HL-60/S4 treated with retinoic acid at 250 ng/mL for 4 days and 3 days (cell line): ENCODE results near the gene FAF2.

Source experiments
- in situ Hi-C: fragments of 300-500 bp; cut with MboI; formaldehyde crosslinking; loops from 2 replicates; pipeline ENCODE4 v1.7.0; 2022; ENCODE audit warnings: low sequenced_read_pairs

Gene FAF2

GRCh38 chr5:176529741-176530141 lies 81.6 kb downstream of the FAF2 start:
- in situ Hi-C loops, result no loop called here

GRCh38 chr5:176530393-176530982 lies 82.3 kb downstream of the FAF2 start:
- in situ Hi-C loops, result no loop called here

- in situ Hi-C loops, result no loop called here
Observed at GRCh38 chr5:176530983-176531901, 83.1 kb downstream of the FAF2 start.

DNA sequence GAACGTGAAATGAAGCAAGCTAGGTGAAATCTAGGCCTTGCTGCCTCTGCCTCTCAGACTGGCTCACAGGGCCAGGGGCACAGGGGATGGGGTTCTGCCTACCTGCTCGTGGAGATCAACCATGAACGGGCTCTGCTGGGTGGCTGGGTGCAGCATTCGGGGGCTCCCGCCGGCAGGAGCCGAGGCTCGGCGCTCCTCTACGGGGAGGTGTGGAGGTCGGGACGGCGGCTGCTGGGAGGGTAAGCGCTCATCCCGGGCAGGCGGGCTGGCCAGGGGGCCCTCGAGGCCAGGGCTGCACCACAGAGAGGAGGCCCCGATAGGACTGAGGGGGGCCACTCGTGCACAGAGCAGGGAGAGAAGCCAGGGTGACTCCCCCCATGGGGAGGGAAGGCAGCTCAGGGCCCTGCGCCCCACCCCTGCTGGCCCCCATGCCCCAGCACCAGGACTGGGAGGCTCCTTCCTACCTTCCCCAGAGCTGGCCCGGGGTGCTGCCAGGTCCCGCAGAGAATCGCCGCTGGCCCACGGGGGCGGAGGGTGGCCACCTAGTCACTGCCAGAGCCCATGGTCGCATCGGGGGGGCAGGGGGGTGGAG lies 83.8 kb downstream of the FAF2 start:
- in situ Hi-C loops, result no loop called here

DNA sequence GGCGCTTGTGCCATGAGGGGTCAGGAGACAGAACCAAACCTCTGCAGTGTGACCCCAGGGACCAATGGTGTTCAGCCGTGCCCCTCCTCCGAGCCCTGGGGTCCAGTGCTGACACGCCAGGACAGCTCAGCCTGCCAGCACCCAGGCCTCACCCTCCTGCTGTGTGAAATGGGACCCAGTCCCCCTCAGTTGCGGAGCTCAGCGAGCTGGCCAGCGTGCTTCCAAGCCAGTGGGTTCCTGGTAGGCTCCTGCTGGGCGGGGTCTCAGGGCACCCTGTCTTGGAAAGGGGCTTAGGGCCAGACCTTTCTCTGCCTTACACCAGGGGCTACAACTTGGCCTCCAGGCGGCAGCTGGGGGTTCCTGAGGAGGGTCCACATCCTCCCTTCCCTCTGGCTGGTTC lies 84.6 kb downstream of the FAF2 start:
- in situ Hi-C loops, result no loop called here

DNA sequence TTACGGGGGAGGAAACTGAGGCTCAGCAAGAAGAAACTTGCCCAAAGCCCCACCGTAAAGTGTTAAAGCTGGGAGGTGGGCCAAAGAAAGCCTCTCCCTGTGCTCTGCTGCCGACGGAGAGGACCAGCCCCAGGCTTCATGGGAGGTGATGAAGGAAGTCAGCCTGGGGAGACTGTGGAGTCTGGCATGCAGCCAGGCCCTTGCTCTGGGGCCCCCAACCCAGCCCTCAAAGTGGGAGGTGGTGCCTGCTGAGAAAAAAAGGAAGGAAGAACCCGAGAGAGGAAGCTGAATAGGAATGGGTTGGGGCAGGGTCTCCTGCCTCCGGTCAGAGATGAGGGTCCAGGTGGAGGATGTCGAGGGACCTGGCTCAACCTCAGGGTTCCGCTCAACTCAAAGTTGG lies 85.2 kb downstream of the FAF2 start:
- in situ Hi-C loops, result no loop called here

DNA sequence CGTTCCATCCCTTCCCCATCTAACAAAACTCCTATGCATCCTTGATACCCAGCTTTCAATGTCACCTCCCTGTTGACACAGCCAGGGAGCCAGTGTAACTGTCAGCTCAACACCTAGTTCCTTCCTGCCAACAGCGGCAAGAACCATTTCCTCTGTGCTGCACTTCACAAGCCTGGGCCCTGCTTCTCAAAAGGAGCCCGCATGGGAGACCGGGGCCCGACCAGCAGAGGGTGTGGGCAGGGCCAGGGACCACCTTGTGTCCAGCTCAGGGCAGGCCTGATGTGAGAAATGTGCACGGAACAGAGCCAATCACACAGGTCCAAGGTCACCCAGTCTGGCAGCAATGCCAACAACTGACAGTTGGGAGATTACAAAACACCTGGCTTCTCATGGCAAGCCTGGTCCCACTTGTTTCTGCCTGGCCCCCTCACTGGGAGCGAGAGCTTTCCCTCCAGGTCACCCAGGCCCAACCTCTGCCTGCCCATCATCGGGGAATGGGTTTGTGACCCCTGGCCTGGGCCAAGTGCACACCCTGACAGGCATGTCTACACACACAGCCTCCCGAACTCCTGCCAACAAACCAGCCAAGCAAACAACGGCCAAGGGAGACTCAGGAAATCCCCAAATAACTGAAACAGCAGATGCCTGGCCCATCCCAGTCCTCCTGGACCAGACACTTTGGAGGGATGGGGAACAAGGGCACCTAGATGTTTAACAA lies 85.9 kb downstream of the FAF2 start:
- in situ Hi-C loops, result no loop called here

DNA sequence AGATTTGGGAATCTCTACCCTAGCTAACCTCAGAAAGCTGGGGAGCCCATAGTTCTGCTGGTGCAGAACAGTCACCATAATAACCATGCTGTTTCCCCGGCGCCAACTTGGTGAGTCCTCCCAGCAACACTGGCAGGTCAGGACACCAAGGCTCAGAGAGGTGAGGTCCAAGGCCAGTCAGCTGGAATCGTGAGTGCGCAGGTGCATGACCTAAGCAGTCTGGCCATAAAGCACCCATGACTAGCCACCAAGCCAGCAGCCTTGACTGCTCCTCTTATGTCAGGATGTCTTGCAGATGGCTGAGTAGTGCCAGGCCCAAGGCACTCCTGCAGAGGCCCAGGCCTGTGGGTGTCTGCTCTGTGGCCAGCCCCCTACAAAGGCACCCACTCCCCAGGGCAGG lies 86.5 kb downstream of the FAF2 start:
- in situ Hi-C loops, result no loop called here

- in situ Hi-C loops, result no loop called here
Observed at GRCh38 chr5:176535101-176535663, 87.0 kb downstream of the FAF2 start.

- in situ Hi-C loops, result no loop called here
Observed at GRCh38 chr5:176535664-176536131, 87.5 kb downstream of the FAF2 start.

DNA sequence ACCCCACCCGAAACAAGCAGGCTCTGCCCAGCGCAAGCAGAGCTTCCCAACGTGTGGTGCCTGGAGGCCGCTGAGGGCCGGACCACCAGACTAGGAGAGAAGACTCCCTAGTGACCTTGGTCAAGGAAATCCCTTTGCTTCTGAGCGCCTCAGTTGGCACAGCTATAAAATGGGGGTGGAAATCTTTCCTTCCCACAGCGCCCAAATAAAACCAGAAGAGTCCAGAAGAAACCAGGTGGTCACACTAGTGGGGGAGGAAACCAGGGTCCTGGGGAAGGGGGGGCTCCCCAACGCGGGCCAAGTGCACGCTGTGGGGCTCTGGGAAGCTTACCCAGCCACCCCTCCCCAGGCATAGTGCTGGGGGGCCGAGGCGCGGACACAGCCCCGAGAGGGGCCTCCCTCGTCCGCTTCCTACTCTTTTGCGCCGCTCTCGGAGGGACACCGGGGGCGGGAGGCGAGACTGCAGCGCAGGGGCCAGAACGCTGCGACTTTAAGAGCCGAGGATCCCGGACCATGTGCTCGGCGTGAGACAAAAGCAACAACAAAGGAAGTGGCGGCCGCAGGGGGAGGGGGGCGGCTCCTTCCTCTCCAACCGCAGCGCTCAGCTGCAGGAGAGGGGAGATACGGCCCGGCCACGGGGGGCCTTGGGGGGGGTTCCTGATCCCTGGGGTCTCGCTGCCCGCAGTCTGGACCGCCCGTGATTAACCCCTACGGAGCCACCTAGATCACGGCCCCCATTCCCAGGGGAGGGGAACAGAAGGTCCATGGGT lies 88.1 kb downstream of the FAF2 start:
- in situ Hi-C loops, result no loop called here

DNA sequence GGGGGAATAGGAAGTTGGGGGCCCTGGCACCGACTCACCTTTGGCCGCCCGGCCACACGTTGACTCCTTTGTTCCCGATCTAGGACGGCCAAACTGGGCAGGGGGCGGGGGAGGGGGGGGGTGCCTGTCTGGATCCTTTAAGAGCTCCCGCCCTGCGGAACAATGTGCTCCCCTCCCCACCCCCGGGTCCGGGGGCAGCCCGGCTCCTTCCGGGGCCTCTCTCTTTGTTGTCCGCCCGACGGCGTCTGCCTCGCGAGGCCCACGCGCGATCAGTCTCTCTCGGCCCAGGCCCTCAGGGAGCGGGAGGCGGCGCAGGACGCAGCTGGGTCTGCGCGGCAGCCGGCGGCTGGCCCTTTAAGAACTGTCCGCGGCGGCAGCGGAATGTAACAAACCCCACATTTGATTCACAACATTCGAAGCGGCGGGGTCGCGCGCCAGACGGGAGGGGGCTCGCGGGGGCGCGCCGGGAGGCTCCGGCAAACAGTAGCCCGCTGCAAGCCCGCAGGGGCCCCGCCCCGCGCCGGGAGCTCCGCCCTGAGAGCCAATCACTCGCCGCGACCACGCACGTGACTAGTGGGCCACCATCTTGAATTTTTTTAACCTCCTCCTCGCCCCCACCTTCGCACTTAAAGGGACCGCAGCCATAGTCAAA lies 88.8 kb downstream of the FAF2 start, which contains the start of gene RNF44:
RNF44 (minus strand) TSS at position 501 of the 652 bp plus-strand sequence. CDS start 4,930 bp downstream, outside the sequence.
- in situ Hi-C loops, result no loop called here

DNA sequence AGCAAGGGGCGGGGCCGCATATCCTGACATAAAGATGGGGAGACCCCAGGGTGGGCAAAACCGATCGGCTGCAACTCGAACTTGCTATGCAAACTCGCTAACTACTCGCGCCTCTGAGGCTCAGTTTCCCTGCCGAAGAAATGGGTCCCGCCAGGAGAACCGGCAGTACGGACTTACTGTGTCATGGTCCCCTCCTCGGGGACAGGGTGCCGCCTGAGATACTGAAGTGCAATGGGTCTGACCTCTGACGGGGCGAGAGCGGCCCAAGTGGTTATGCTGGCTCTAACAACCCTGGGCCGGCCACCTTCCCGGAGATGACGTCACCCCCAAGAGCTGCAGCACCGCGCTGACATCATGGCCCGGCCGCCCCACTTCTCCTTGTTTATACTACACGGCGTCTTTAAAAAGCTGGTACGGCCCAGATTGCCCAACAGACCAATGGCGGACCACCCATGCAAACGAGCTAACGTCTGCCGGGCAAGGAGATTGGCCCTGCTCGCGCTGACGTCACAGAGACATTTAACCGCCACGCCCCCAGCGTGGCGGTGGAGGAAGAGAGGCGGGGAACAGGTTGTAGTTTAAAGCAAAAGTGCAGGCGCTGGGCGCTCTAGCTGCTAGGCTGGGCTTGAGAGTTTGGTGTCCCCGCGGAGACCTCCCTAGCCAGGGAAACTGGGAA lies 89.5 kb downstream of the FAF2 start:
- in situ Hi-C loops, result no loop called here

DNA sequence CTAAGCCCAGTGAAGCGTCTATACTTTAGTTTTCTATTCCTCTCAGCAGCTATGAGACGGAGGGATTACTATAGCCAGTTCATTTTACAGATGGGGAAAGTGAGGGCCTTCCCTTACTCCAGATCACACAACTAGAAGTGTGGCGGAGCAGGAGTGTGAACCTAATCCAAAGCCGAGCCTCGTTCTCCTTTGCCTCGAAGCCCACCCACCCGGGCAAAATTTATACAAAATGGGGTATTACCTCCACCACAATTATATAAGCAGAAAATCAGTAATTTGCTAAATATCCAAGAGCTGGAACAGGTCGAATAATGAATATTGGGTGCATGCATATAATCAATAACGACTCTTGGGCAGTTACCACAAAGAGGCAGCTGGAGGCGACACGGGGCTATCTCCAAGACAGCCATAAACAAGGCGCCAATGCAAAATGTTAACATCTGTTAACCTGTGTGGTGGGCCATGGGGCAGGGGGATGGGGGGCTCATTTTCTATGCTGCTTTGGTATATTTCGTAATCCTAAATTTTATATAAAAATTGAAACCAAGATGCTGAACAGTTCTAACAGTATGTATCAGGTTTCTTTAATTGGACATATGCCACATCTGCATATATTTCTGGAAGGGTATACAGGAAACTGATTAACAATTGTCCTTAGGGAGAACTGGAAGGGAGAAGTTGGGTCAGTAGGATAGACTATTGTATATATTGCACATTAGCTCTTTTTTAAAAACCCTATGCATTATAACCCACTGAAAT lies 90.2 kb downstream of the FAF2 start:
- in situ Hi-C loops, result no loop called here

DNA sequence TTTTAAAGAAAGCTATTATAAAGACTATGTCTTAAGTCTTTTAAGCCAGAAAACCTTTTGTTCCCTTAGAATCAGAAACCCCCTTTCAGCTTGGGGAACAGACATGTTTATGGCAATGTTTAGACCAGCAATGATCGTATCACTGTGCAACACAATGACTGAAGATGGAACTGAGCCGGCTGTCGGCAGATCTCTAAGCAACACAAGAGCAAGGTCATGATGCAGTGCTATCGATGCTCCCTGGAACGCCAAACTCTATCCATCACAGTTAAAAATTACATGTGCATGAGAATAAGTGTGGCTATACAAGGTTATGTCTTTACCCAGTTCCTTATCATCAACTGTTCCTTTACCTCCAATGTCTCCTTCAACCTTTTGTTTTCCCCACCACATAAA lies 90.8 kb downstream of the FAF2 start:
- in situ Hi-C loops, result no loop called here

- in situ Hi-C loops, result no loop called here
Observed at GRCh38 chr5:176540476-176540899, 92.3 kb downstream of the FAF2 start.

DNA sequence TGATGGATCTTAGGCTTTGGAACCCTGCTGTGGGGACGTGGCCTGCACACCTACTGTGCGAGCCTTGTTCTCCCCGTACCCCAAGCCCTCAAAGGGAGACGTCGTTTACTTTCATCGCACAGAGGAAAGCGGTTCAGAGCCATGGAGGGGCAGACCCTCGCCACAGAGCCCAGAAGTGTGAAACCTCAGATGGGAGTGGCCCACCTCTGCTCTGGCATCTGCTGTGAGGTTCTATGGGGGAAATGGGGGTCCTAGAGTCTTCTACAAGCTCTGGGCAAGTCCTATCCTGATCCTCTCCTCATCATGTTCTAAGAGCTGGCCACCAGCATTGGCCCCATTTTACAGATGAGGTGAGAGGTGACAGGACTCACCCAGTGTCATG lies 92.8 kb downstream of the FAF2 start:
- in situ Hi-C loops, result no loop called here
